NCI-H226 (cell line): ENCODE results near the gene TADA1.

Experiments
- DNase-seq: peaks from one replicate; pipeline ENCODE4 v3.0.0-alpha.2; 2015

TADA1 gene, protein sequence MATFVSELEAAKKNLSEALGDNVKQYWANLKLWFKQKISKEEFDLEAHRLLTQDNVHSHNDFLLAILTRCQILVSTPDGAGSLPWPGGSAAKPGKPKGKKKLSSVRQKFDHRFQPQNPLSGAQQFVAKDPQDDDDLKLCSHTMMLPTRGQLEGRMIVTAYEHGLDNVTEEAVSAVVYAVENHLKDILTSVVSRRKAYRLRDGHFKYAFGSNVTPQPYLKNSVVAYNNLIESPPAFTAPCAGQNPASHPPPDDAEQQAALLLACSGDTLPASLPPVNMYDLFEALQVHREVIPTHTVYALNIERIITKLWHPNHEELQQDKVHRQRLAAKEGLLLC

GRCh38 chr1:166875734-166876539, at the start of gene TADA1:
TADA1 (minus strand) TSS chr1:166876264; CDS start chr1:166876233, 31 bp downstream.
- peak; percentile 96 for DNase-seq

DNA sequence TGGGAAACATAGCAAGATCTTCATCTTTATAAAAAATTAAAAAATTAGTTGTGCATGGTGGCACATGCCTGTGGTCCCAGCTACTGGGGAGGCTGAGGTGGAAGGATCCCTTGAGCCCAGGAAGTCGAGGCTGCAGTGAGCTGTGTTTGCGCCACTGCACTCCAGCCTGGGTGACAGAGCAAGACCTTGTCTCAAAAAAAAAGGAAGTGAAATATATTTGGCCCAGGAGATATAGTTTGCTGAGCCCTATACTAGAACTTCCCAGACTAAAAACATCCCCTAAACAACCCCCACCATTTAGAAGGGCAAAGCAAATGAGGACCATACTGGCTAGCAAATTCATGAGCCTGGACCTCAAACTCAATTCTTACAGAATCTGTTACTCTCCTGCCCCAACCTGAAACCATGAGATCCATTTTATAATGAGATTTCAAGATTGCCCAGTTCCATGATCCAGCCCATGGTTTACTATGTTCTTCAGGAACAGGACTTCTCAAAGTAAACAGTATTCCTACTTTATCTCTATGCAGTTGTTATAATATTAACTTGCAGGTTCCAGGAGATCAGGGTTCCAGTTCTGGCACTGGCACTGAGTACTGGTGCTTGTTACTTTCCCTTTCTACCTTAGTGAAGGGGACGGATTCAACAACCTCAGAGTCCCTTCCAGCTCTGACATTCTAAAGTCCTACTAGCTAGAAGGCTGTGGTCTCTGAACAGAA, 48.9 kb upstream of the TADA1 start:
- no peak for DNase-seq

DNA sequence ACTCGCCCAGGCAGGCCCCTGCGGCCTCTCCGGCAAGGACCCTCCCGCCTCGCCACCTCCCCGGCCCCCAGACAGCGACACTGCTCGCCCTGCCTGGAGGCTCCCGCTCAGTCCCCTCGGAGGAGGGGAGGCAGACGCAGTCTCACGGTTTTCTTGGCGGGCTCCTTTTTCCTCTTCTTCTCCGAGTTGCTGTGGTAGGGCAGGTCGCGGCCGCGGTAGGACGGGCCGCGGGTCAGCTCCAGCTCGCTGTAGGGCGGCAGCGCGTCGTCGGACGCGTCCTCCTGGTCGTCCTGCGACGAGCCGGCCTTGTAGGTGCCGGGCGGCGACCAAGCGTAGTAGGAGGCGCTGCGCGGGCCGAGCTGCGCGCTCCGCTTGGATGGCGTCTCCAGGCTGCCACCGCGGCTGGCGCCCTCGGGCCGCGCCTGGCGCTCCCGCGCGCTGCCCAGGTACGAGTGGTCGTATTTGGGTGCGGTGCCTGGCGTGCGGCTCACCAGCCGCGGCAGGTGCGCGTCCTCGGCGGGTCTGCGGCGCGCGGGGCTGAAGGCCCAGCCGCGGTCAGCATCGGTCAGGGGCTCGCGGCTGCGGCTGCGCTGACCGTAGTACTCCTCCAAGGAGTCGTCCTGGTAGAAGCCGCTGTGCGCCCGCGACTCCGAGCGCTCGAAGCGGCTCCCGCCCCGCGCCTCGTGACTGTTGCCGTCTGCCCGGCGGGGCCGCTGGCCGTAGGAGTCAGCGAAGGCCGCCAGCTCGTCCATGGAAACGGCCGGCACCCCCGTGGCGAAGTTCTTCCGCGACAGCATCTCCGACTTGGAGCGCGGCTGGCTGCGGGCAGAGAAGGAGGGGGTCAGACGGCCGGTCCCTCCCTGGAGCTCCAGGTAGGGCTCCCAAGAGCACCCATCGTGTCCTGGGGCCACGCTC, 44.8 kb upstream of the TADA1 start:
- no peak for DNase-seq

DNA sequence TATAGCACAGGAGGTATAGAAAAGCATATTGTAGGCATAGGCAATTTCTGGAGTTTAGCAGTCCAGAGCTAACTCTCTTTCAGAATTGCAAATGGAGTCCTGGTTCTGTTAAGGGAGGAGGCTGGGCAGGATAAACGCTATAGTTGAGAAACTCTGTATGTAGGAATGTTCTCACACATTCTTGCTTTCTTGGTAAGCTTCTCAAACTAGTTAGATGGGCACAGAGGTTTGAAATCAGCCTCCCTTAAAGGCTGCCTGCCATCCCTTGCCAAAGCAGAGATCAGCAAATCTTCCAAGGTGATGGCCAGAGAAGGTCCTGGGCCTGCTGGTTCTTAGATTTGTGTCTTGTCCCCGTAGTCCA, 42.9 kb upstream of the TADA1 start:
- no peak for DNase-seq

DNA sequence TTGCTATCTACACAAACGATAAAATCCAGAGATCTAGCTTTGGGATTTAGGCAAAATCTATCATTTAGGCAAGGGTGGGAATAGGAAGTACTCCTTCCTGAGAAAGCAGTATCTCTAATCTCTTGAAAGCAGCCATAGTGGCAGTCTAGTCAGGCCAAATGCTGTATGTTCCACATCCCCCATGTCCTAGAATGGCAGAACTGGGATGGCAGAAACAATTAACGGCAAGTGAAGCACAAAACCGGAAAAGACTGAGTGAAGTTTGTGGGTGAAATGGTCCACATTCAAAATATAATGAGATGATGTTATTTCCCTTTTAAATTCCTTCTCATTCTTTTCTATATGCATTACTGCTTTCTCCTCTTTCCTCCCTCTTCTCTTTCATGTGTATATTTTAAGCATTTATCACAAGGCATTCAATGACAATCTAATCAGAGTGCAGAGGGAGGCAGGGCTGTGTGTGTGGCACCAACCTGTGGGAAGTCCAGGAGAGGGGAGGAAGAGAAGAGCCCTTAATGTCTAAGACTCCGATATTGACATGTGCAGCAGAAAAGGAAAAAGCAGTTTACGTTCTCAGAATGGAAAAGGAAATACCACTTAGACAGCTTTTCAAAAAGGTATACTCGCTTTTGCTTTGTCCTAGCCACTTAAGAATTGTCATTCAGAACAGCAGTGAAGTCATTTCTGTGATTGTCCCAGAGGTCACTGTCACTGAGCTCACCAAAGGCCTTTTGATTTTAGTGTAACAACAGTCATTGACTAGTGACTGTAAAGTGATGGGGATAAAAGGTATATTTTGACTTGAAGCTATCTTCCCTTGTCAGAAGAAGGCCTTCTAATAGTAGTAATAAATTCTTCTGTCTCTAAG, 42.3 kb upstream of the TADA1 start:
- no peak for DNase-seq

- no peak for DNase-seq
Observed at GRCh38 chr1:166915941-166916340, 39.9 kb upstream of the TADA1 start.

GRCh38 chr1:166915042-166915441, 39.0 kb upstream of the TADA1 start:
- no peak for DNase-seq

DNA sequence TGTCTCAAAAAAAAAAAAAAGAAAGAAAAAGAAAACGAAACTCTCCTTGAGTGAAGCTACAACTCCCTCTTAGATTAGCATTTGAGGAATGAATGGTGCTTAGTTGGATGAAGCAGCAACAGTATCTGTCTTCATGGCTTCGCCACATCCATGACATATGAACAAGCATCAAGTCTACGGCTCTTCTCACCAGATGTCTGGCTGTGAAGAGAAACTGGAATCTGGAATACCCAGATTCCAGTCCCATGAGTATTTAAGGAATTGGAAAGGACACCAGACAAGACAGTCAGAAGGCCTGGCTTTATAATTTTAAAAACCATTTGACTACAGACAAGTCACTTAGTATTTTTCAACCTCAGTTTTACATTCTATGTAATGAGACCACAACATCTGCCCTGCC, 38.0 kb upstream of the TADA1 start:
- DNase-seq = no peak

DNA sequence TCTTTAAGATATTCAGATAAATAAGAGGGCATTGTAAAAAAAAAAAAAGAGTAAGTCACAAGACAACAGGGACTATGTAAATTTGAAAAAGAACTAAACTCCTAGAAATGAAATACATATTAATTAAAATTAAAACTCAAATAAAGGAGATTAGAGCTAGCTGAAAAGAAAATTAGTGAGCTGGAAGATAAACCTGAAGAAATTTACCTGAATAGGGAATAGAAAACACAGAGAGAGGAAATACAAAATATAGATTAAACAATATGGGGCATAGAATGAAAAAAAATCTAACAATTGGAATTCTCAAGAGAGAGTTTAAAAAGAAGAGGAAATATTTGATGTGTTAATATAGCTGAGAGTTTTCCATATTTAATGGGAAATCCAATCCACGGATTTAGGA, 35.6 kb upstream of the TADA1 start:
- no peak for DNase-seq

DNA sequence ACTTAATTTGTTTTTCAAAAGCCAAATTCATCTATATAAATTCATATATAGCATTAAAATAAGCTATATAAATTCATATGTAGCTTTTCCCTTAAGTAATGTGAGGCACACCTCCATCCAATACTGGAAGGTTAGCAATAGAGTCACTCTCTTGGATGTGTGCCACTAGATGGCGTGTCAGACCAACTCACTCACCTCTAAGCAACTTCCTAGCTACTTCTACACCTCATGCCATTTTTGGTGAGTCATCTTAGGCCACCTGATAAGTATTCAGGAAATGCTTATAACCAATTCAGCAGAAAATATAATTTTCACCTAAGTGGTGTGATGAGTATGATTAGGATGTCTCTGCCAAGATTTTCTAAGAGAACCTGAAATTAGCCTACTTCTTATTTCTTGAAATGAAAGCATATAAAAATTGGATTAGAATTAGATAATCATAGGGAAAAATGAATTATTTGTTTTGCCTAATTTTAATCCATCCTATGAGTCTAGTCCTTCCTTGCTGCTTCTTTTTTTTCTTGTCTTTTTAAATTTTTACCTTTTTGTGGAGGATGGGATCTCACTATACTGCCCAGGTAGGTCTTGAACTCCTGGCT, 34.4 kb upstream of the TADA1 start:
- DNase-seq = peak; percentile 90

DNA sequence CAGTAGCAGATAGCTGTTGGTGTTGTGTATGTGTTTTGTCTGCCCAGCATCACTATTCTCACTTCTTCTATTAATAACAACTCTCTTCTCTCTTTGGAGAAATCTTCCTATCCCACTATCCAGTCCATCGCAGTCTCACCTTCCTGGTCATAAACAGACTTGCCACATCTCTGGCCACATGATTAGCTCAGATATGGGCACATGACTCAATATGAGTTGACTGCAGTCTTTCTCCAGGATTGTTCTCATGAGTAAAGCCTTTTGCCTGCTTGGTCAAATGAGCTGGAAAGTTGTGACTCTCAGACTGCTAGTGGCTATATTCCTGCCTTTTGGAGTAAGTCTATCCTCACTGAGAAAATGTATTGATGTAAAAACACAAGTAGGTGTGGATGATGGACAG, 32.9 kb upstream of the TADA1 start:
- DNase-seq = peak; percentile 26

DNA sequence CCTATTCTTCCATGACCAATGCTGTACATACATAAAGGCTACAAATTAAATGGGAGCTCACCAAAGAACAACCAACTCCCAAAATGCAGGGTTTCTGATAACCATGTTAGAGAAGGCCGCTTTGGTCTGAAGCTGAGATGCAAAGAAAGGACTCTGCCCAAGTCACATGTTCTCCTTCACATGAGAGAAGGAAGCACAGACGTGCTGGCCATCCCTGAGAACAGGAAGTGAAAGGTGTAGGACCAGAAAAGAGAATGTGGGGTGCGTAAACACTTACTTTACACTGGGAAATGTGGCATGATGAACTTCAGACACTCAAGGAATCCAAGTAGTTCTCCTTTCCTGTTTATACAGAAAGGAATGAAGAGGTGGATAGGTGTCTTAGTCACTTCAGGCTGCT, 31.7 kb upstream of the TADA1 start:
- DNase-seq = no peak

DNA sequence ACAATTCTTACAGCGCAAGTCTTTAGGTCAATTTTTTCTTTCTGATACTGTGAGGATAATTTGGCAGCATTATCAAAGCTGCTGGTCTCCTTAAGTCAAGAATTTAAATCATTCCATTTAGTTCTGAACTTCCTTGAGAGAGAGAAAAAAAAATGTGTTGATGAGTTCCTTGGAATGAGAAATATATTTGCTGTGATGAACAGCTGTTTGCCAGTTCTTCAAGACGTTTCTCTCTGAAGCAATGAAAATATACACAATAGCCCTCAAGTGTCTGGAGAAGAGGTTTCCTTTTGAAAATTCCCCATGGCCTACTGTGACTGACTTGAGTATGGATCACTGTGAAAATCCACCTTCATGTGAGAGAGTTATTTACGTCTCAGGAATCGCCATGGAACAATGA, 31.0 kb upstream of the TADA1 start:
- no peak for DNase-seq

GRCh38 chr1:166906647-166907046, 30.6 kb upstream of the TADA1 start:
- DNase-seq = peak; percentile 59

GRCh38 chr1:166905900-166906299, 29.8 kb upstream of the TADA1 start:
- peak; percentile 87 for DNase-seq

GRCh38 chr1:166905136-166905535, 29.1 kb upstream of the TADA1 start:
- peak; percentile 27 for DNase-seq

DNA sequence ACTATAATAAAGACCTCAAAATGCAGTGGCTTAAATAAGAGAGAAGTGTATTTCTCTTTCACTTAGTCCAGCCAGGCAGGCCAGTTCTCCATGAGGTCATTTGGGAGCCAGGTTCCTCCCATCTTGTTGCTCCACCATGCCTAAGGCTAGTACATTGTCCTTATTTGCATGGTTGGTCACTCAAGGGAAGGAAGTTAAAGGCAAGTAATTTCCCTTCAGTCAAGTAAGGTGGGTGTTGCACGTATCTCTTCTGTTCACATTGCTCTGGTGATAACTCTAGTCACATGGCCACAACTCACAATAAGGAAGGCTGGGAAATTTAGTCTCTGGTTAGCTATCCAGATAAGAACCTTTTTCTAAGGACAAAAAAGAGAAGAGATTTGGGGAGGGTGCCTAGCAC, 27.2 kb upstream of the TADA1 start:
- DNase-seq = no peak

- DNase-seq = peak; percentile 57
Observed at GRCh38 chr1:166902279-166902678, 26.2 kb upstream of the TADA1 start.

DNA sequence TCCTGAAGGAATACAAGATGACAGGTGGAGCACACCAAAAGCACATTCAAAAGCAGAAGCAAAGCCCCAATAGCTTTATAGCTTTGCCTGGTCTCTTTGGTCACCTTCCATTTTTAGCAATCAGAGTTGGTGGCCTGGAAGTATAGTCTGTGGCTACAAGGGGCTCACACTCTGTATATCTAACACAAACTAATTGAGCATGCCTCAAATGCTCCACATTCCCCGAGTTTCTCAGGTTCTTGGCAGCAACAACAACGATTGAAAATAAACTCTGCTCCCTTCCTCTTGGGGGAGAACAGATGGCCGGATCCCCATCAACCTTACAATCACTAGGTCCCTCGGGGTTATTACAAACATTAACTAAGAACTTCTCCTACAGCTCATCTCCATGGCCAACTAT, 24.9 kb upstream of the TADA1 start:
- no peak for DNase-seq

- no peak for DNase-seq
Observed at GRCh38 chr1:166899769-166900168, 23.7 kb upstream of the TADA1 start.

DNA sequence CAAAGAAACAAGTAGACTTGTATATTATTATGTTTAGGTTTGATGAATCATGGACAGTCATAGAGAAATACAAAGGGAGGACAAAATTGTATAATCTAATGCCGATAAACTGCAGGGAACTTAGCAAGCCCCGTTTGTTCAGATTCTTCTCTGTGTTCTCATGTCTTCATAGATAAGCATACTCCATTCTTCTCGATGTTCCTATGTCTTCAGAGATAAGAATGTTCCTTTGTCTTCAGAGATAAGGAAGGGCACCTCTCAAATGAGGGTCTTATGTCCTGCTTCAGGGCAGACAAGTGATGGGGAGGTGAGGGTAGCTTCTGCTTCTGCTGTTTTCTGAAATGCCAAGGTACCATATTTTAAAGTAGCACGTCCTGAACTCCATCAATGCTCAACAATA, 19.7 kb upstream of the TADA1 start:
- no peak for DNase-seq
